ENCODE results near the gene NPAS2. TPM values are rescaled to one million over a fixed set of nuclear protein-coding genes. Genes with fewer than 3 reads are reported as not detected.

Gene NPAS2
- total RNA-seq, 1 donor from 2014 or later, result 8.2 TPM

DNA sequence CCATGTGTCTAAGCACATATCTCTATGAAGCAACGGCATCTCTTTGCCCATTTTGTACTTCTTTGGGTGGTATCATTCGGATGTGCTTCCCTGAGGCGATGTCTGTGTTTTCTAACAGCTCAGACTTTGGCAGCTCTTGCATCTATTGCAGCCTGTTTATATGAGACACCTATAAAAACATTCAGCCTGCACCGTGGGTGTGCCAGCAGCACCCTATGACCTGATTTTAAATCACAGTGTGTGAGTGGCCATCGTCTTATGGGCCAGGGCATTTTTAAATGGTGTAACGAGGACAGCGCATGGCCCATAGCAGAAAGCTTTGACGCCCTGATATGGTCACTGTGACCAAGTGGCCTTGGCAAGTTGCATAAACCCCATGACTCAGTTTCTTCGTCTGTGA, 12.9 kb downstream of the NPAS2 start:
- H3K36me3 ChIP-seq (ENCODE audit: control insufficient read depth, insufficient read depth, low read length), result no peaks in the 10 kb centered on the region
- FAIRE-seq (no peak), DNase-seq (ENCODE audit: low read depth) (no peak)
- TF ChIP-seq, protein P1, sequence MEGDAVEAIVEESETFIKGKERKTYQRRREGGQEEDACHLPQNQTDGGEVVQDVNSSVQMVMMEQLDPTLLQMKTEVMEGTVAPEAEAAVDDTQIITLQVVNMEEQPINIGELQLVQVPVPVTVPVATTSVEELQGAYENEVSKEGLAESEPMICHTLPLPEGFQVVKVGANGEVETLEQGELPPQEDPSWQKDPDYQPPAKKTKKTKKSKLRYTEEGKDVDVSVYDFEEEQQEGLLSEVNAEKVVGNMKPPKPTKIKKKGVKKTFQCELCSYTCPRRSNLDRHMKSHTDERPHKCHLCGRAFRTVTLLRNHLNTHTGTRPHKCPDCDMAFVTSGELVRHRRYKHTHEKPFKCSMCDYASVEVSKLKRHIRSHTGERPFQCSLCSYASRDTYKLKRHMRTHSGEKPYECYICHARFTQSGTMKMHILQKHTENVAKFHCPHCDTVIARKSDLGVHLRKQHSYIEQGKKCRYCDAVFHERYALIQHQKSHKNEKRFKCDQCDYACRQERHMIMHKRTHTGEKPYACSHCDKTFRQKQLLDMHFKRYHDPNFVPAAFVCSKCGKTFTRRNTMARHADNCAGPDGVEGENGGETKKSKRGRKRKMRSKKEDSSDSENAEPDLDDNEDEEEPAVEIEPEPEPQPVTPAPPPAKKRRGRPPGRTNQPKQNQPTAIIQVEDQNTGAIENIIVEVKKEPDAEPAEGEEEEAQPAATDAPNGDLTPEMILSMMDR (IDR thresholded peaks at IDR 0.05; ENCODE audit: insufficient read depth, low read length, severe bottlenecking), result no peak
- H3K4me3 ChIP-seq (ENCODE audit: low read depth, low read length), result no peak overlapping the region
- H3K27me3 ChIP-seq (ENCODE audit: control insufficient read depth, insufficient read depth, low read length), result no peaks in the 10 kb centered on the region

DNA sequence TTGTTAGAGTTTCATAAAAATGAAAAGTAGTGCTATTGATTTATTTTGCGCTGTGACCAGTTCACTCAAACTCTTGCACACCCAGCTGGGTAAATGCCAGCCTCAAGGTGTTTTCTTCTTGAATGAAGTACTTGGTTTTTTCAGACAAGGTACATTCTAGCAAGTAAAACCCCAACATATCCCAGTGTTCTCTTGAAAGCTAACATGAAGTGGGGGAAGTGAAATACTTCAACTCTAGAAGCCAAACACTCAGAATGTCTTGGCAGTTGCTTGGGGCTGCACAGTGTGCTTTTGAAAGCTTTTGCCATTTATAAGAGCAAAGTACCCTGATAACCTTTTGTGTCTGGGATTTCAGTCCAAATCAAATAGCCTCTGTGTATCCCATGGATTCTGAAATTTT, 13.4 kb downstream of the NPAS2 start:
- Histone ChIP-seq H3K36me3 (ENCODE audit: control insufficient read depth, insufficient read depth, low read length) (no peaks in the 10 kb centered on the region), H3K27me3 (ENCODE audit: control insufficient read depth, insufficient read depth, low read length) (no peaks in the 10 kb centered on the region), H3K4me3 (ENCODE audit: low read depth, low read length) (no peak overlapping the region)
- DNase-seq (ENCODE audit: low read depth) (no peak), FAIRE-seq (no peak)
- TF ChIP-seq, protein P1 (IDR thresholded peaks at IDR 0.05; ENCODE audit: insufficient read depth, low read length, severe bottlenecking), result no peak

DNA sequence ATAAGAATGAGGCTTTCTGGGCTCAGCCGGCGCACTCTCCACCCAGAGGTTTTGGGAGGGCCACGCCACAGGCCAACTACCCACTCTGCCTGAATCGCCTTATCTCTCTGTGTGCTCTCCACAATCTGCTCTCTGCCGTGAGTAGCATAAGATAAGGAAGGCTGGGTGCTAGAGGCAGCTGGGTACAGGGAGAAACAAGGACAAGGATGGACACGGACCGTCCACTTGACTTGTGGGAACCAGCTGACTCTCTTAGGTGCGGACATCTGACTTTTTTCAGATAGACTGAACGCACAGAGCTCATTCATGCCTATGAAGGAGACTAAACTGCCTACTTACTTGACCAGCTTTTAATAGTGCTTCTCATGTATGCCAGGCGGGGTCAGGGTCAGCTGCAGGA, 14.3 kb downstream of the NPAS2 start:
- DNase-seq (ENCODE audit: low read depth) (no peak), FAIRE-seq (no peak)
- TF ChIP-seq, protein P1 (IDR thresholded peaks at IDR 0.05; ENCODE audit: insufficient read depth, low read length, severe bottlenecking), result no peak
- Histone ChIP-seq H3K27me3 (ENCODE audit: control insufficient read depth, insufficient read depth, low read length) (no peaks in the 10 kb centered on the region), H3K36me3 (ENCODE audit: control insufficient read depth, insufficient read depth, low read length) (no peaks in the 10 kb centered on the region), H3K4me3 (ENCODE audit: low read depth, low read length) (no peak overlapping the region)

DNA sequence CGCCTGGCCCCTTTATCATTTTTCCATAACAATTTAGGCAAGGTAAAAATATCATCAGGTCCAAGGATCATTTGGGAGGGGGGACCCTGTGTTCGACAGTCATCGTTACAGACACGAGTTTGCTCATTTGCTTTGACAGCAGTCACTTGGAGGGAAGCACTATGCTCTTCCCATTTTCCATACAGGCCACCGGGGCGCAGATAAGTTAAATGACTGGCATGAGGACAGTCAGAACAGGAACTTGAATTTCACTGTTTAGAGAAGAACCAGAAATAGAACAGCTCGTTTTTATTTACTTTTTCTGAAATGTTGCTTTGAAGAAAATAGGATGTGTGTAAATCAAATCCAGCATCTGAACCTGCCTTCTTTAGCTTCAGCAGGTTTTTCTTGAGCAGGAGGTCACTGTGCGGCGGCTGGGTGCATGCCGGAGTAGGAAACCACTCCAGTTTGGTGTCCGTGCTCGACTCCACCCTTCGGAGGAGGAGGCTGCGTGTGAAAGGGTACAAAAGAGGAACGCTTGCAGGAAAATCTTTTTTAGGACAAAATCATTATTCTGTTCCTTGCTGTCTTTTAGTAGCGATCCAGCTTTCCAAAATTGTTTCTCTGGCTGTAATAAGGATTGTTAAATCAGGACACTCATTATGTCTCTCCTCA, 15.2 kb downstream of the NPAS2 start:
- H3K4me3 ChIP-seq (ENCODE audit: low read depth, low read length), result no peak overlapping the region
- DNase-seq (ENCODE audit: low read depth) (no peak), FAIRE-seq (no peak)
- H3K27me3 ChIP-seq (ENCODE audit: control insufficient read depth, insufficient read depth, low read length), result no peaks in the 10 kb centered on the region
- TF ChIP-seq, protein P1 (IDR thresholded peaks at IDR 0.05; ENCODE audit: insufficient read depth, low read length, severe bottlenecking), result no peak
- no peaks in the 10 kb centered on the region for H3K36me3 ChIP-seq (ENCODE audit: control insufficient read depth, insufficient read depth, low read length)

DNA sequence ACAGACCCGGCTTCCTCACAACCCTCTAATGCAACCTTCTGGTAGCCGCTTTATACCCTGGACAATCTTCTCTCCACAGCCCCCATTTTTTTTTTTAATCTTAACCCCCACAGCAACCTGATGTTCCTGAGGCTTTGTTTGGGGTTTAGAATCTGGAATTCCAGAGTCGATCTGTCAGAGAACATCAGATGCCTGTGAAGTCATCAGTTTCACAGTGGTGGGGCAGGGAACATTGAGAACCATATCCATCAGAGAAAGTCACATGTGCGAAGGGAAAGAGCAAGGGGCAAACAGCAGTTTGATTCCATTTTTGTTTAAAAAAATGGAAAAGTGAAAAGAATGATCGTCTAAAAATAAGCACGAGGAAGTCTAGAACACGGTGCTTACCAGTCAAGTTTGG, 20.6 kb downstream of the NPAS2 start:
- DNase-seq (ENCODE audit: low read depth) (no peak), FAIRE-seq (no peak)
- no peaks in the 10 kb centered on the region for H3K36me3 ChIP-seq (ENCODE audit: control insufficient read depth, insufficient read depth, low read length)
- TF ChIP-seq, protein P1 (IDR thresholded peaks at IDR 0.05; ENCODE audit: insufficient read depth, low read length, severe bottlenecking), result no peak
- no peaks in the 10 kb centered on the region for H3K27me3 ChIP-seq (ENCODE audit: control insufficient read depth, insufficient read depth, low read length)
- no peak overlapping the region for H3K4me3 ChIP-seq (ENCODE audit: low read depth, low read length)
